Measurements from ENCODE around the gene ADGRB3.

Gene ADGRB3

GRCh38 chr6:68852791-68853190 is 217.7 kb downstream of the ADGRB3 start:
- no peak for DNase-seq (ENCODE audit: extremely low spot score)
- no peak for TF ChIP-seq CTCF (IDR thresholded peaks at IDR 0.05; ENCODE audit: control extremely low read depth, extremely low read depth, low read depth, missing control alignments)
- ChIA-PET POLR2A (no interaction called here), CTCF (no interaction called here)

GRCh38 chr6:68859233-68859632 is 224.2 kb downstream of the ADGRB3 start:
- ChIA-PET CTCF (no interaction called here), POLR2A (no interaction called here)
- no peak for TF ChIP-seq CTCF (IDR thresholded peaks at IDR 0.05; ENCODE audit: control extremely low read depth, extremely low read depth, low read depth, missing control alignments)
- no peak for DNase-seq (ENCODE audit: extremely low spot score)

GRCh38 chr6:68868646-68869045 is 233.6 kb downstream of the ADGRB3 start:
- TF ChIP-seq CTCF (IDR thresholded peaks at IDR 0.05; ENCODE audit: control extremely low read depth, extremely low read depth, low read depth, missing control alignments): no peak
- no peak for DNase-seq (ENCODE audit: extremely low spot score)
- ChIA-PET CTCF (interaction anchor here (0.6 kb wide), 1 partner anchor 11 kb away, joined by 3 read pairs; no protein-coding TSS in a partner anchor), POLR2A (no interaction called here)

- POLR2A ChIA-PET: no interaction called here
- no peak for DNase-seq (ENCODE audit: extremely low spot score)
- CTCF ChIA-PET: no interaction called here
- TF ChIP-seq CTCF (IDR thresholded peaks at IDR 0.05; ENCODE audit: control extremely low read depth, extremely low read depth, low read depth, missing control alignments): no peak
Measured at GRCh38 chr6:68873236-68873635, 238.2 kb downstream of the ADGRB3 start.

- TF ChIP-seq CTCF (IDR thresholded peaks at IDR 0.05; ENCODE audit: control extremely low read depth, extremely low read depth, low read depth, missing control alignments): no peak
- POLR2A ChIA-PET: no interaction called here
- CTCF ChIA-PET: interaction anchor here (1.3 kb wide), 1 partner anchor 101 kb away, joined by 3 read pairs; no protein-coding TSS in a partner anchor
- no peak for DNase-seq (ENCODE audit: extremely low spot score)
Measured at GRCh38 chr6:68874747-68875146, 239.7 kb downstream of the ADGRB3 start.

DNA sequence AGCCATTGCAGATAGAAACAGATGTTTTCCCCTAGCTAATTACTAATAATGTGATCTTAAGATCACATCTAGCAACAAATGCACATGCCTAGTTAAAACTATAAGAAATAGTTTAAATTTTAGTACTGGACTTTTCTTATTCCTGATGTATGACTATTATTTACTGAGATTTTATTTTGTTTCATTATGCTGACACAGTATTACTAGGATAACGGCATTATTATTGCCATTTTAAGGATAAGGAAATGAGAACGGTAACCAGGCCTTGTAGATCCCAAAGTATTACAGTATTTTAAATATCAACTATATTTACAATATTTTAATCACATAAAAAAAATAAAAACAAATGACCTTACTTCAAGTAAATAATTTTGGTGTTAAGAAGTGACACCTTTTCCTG is 240.3 kb downstream of the ADGRB3 start:
- CTCF ChIA-PET: interaction anchor here (1.0 to 1.3 kb wide), 3 partner anchors 41 to 100 kb away, joined by 3 read pairs; no protein-coding TSS in a partner anchor
- POLR2A ChIA-PET: no interaction called here
- no peak for TF ChIP-seq CTCF (IDR thresholded peaks at IDR 0.05; ENCODE audit: control extremely low read depth, extremely low read depth, low read depth, missing control alignments)
- no peak for DNase-seq (ENCODE audit: extremely low spot score)

Measured in GM10248 (cell line).